ENCODE results near the gene CTRL. TPM values are rescaled to one million over a fixed set of nuclear protein-coding genes. Genes with fewer than 3 reads are reported as not detected.

The CTRL gene
- polyA plus RNA-seq, 3 donors = 0.69 to 17.4 (median 1.6) TPM

GRCh38 chr16:67943619-67944504 lies 12.2 kb upstream of the CTRL start, which contains the start of gene LCAT:
Gene LCAT, minus strand, starts transcription at chr16:67944120. Its CDS starts 19 bp downstream, at chr16:67944101.
- no peak for DNase-seq
- H3K4me3 Mint-ChIP-seq = no peak within 1 kb of the TSS

GRCh38 chr16:67943256-67943618 lies 11.6 kb upstream of the CTRL start:
- Mint-ChIP-seq H3K9me3 (no peaks in the 10 kb centered on the region), H3K27me3 (ENCODE audit: low read depth in 3 of 3) (peaks cover 0 to 4% (median 2%) of the 10 kb centered on the region in 3 donors), H3K36me3 (peaks cover 37 to 69% of the 10 kb centered on the region in 2 donors), H3K27ac (peak overlapping the region in 3 of 7 donors; percentile 26 to 74 (median 56)), H3K4me3 (no peak overlapping the region), H3K4me1 (peaks cover 8% of the 10 kb centered on the region)
- Histone ChIP-seq H2AFZ (ENCODE audit: insufficient read depth, low read depth, low read length, poor library complexity, severe bottlenecking) (no peak overlapping the region), H3K36me3 (replicated peaks in 1 of 2; ENCODE audit: control insufficient read depth in 1 of 2, insufficient read depth in 2 of 2, low read length in 2 of 2) (peaks cover 57 to 60% of the 10 kb centered on the region in 2 donors), H3K9me3 (replicated peaks in 1 of 2; ENCODE audit: control insufficient read depth in 1 of 2, insufficient read depth in 1 of 2, low read length in 2 of 2) (no peaks in the 10 kb centered on the region), H3K27me3 (ENCODE audit: control insufficient read depth in 2 of 2, insufficient read depth in 2 of 2, low read length in 2 of 2) (no peaks in the 10 kb centered on the region), H3K4me1 (ENCODE audit: control insufficient read depth in 1 of 2, insufficient read depth in 2 of 2, low read length in 2 of 2) (peaks cover 7 to 8% of the 10 kb centered on the region in 2 donors), H3K4me2 (replicated peaks; ENCODE audit: extremely low read depth, low read length, poor library complexity, severe bottlenecking) (no peak overlapping the region), H4K20me1 (ENCODE audit: insufficient read depth, low read length) (peaks cover 12% of the 10 kb centered on the region), H3K4me3 (replicated peaks in 1 of 3; ENCODE audit: low read depth in 2 of 3, low read length in 3 of 3) (no peak overlapping the region), H3K79me2 (ENCODE audit: insufficient read depth, low read length) (no peaks in the 10 kb centered on the region), H3K9ac (ENCODE audit: insufficient read depth, low read length, poor library complexity, severe bottlenecking) (no peak overlapping the region), H3K27ac (ENCODE audit: low read depth in 1 of 2, low read length in 2 of 2) (no peak overlapping the region)
- DNase-seq = no peak
- 95% methylated on average over 2 of the region's 6 CpGs for WGBS (ENCODE audit: insufficient coverage)
- TF ChIP-seq CTCF (IDR thresholded peaks at IDR 0.05) = no peak
- intact Hi-C loops (cut with micrococcal nuclease) = no loop called here

More at GRCh38 chr16:67943619-67944504, 12.2 kb upstream of the CTRL start, which contains the start of gene LCAT:
- Mint-ChIP-seq H3K27me3 (ENCODE audit: low read depth in 3 of 3) (peaks cover 0 to 5% (median 2%) of the 10 kb centered on the region in 3 donors), H3K27ac (peak within 1 kb of the TSS in 4 of 7 donors; percentile 26 to 74 (median 44)), H3K9me3 (no peaks in the 10 kb centered on the region), H3K36me3 (peaks cover 41 to 74% of the 10 kb centered on the region in 2 donors), H3K4me1 (peaks cover 8% of the 10 kb centered on the region)
- no peak within 1 kb of the TSS for H3K4me2 ChIP-seq (replicated peaks; ENCODE audit: extremely low read depth, low read length, poor library complexity, severe bottlenecking)
- H3K4me3 ChIP-seq (replicated peaks in 1 of 3; ENCODE audit: low read depth in 2 of 3, low read length in 3 of 3) = no peak within 1 kb of the TSS
- 89% methylated on average over 19 of the region's 23 CpGs for WGBS (ENCODE audit: insufficient coverage)
- H3K9ac ChIP-seq (ENCODE audit: insufficient read depth, low read length, poor library complexity, severe bottlenecking) = no peak within 1 kb of the TSS
- peaks cover 7 to 8% of the 10 kb centered on the region in 2 donors for H3K4me1 ChIP-seq (ENCODE audit: control insufficient read depth in 1 of 2, insufficient read depth in 2 of 2, low read length in 2 of 2)
- intact Hi-C loops (cut with micrococcal nuclease) = no loop called here
- no peaks in the 10 kb centered on the region for H3K79me2 ChIP-seq (ENCODE audit: insufficient read depth, low read length)
- H3K27ac ChIP-seq (ENCODE audit: low read depth in 1 of 2, low read length in 2 of 2) = no peak within 1 kb of the TSS
- no peak for TF ChIP-seq CTCF (IDR thresholded peaks at IDR 0.05)
- H2AFZ ChIP-seq (ENCODE audit: insufficient read depth, low read depth, low read length, poor library complexity, severe bottlenecking) = no peak within 1 kb of the TSS
- H4K20me1 ChIP-seq (ENCODE audit: insufficient read depth, low read length) = peaks cover 12% of the 10 kb centered on the region
- H3K36me3 ChIP-seq (replicated peaks in 1 of 2; ENCODE audit: control insufficient read depth in 1 of 2, insufficient read depth in 2 of 2, low read length in 2 of 2) = peaks cover 64 to 66% of the 10 kb centered on the region in 2 donors
- no peaks in the 10 kb centered on the region for H3K27me3 ChIP-seq (ENCODE audit: control insufficient read depth in 2 of 2, insufficient read depth in 2 of 2, low read length in 2 of 2)
- H3K9me3 ChIP-seq (replicated peaks in 1 of 2; ENCODE audit: control insufficient read depth in 1 of 2, insufficient read depth in 1 of 2, low read length in 2 of 2) = no peaks in the 10 kb centered on the region

Measured in CD14-positive monocyte (primary cell).